ENCODE data around the gene ADGRV1.
"Not testable (repeated sequence)": the region's sequence is repeated elsewhere in the genome, so short reads cannot be mapped to it uniquely, and the experiment has no call there.

The ADGRV1 gene

GRCh38 chr5:90967851-90968250 lies 409.3 kb downstream of the ADGRV1 start:
- no peak overlapping the region for H3K9ac ChIP-seq (ENCODE audit: low read depth, low read length, poor library complexity, severe bottlenecking)
- TF ChIP-seq EZH2phosphoT487 (IDR thresholded peaks at IDR 0.05; ENCODE audit: borderline replicate concordance) (no peak), CTCF (conservative IDR thresholded peaks at IDR 0.05; ENCODE audit: low read length) (no peak)
- H3K4me2 ChIP-seq (ENCODE audit: low read depth, low read length, poor library complexity, severe bottlenecking): no peak overlapping the region
- H3K9me3 ChIP-seq (ENCODE audit: insufficient read depth, low read depth, low read length): no peaks in the 10 kb centered on the region
- no peak overlapping the region for H3K4me3 ChIP-seq (ENCODE audit: low read length, poor library complexity, severe bottlenecking)
- H3K9me2 ChIP-seq (replicated peaks; ENCODE audit: low read depth, low read length): no peaks in the 10 kb centered on the region
- no peaks in the 10 kb centered on the region for H4K20me1 ChIP-seq (ENCODE audit: insufficient read depth, low read length, poor library complexity, severe bottlenecking)
- no peaks in the 10 kb centered on the region for H3K27me3 ChIP-seq (ENCODE audit: insufficient read depth, low read length, poor library complexity, severe bottlenecking)
- H3K4me1 ChIP-seq (ENCODE audit: insufficient read depth, low read length, poor library complexity, severe bottlenecking): no peaks in the 10 kb centered on the region
- H2AFZ ChIP-seq (ENCODE audit: low read length): no peak overlapping the region
- H3F3A ChIP-seq (ENCODE audit: low read depth): no peaks in the 10 kb centered on the region
- H3K36me3 ChIP-seq (ENCODE audit: insufficient read depth, low read length): no peaks in the 10 kb centered on the region
- H3K79me2 ChIP-seq (ENCODE audit: insufficient read depth, low read length): no peaks in the 10 kb centered on the region

GRCh38 chr5:90968319-90968718 lies 409.7 kb downstream of the ADGRV1 start:
- Histone ChIP-seq H3K9ac (ENCODE audit: low read depth, low read length, poor library complexity, severe bottlenecking) (no peak overlapping the region), H3K4me1 (ENCODE audit: insufficient read depth, low read length, poor library complexity, severe bottlenecking) (no peaks in the 10 kb centered on the region), H2AFZ (ENCODE audit: low read length) (no peak overlapping the region), H3K9me3 (ENCODE audit: insufficient read depth, low read depth, low read length) (no peaks in the 10 kb centered on the region), H3K9me2 (replicated peaks; ENCODE audit: low read depth, low read length) (no peaks in the 10 kb centered on the region), H3F3A (ENCODE audit: low read depth) (no peaks in the 10 kb centered on the region), H4K20me1 (ENCODE audit: insufficient read depth, low read length, poor library complexity, severe bottlenecking) (no peaks in the 10 kb centered on the region), H3K36me3 (ENCODE audit: insufficient read depth, low read length) (no peaks in the 10 kb centered on the region), H3K27me3 (ENCODE audit: insufficient read depth, low read length, poor library complexity, severe bottlenecking) (no peaks in the 10 kb centered on the region), H3K4me2 (ENCODE audit: low read depth, low read length, poor library complexity, severe bottlenecking) (no peak overlapping the region), H3K4me3 (ENCODE audit: low read length, poor library complexity, severe bottlenecking) (no peak overlapping the region), H3K79me2 (ENCODE audit: insufficient read depth, low read length) (no peaks in the 10 kb centered on the region)
- TF ChIP-seq CTCF (conservative IDR thresholded peaks at IDR 0.05; ENCODE audit: low read length) (no peak), EZH2phosphoT487 (IDR thresholded peaks at IDR 0.05; ENCODE audit: borderline replicate concordance) (no peak)

- H3K36me3 ChIP-seq (ENCODE audit: insufficient read depth, low read length); H3K27me3 ChIP-seq (ENCODE audit: insufficient read depth, low read length, poor library complexity, severe bottlenecking); H3K9ac ChIP-seq (ENCODE audit: low read depth, low read length, poor library complexity, severe bottlenecking); H3K4me2 ChIP-seq (ENCODE audit: low read depth, low read length, poor library complexity, severe bottlenecking); H3K9me3 ChIP-seq (ENCODE audit: insufficient read depth, low read depth, low read length); H4K20me1 ChIP-seq (ENCODE audit: insufficient read depth, low read length, poor library complexity, severe bottlenecking); H3F3A ChIP-seq (ENCODE audit: low read depth); H3K79me2 ChIP-seq (ENCODE audit: insufficient read depth, low read length); H3K4me3 ChIP-seq (ENCODE audit: low read length, poor library complexity, severe bottlenecking); H2AFZ ChIP-seq (ENCODE audit: low read length); H3K9me2 ChIP-seq (replicated peaks; ENCODE audit: low read depth, low read length); H3K4me1 ChIP-seq (ENCODE audit: insufficient read depth, low read length, poor library complexity, severe bottlenecking): not testable (repeated sequence)
These were observed 411.3 kb downstream of the ADGRV1 start for GRCh38 chr5:90969945-90970344.

GRCh38 chr5:90981177-90981576 lies 422.6 kb downstream of the ADGRV1 start:
- Histone ChIP-seq H3K79me2 (ENCODE audit: insufficient read depth, low read length) (no peaks in the 10 kb centered on the region), H3K4me2 (ENCODE audit: low read depth, low read length, poor library complexity, severe bottlenecking) (no peak overlapping the region), H3F3A (ENCODE audit: low read depth) (no peaks in the 10 kb centered on the region), H3K9me3 (ENCODE audit: insufficient read depth, low read depth, low read length) (no peaks in the 10 kb centered on the region), H3K4me3 (ENCODE audit: low read length, poor library complexity, severe bottlenecking) (no peak overlapping the region), H2AFZ (ENCODE audit: low read length) (no peak overlapping the region), H3K36me3 (ENCODE audit: insufficient read depth, low read length) (no peaks in the 10 kb centered on the region), H3K27me3 (ENCODE audit: insufficient read depth, low read length, poor library complexity, severe bottlenecking) (no peaks in the 10 kb centered on the region), H3K9me2 (replicated peaks; ENCODE audit: low read depth, low read length) (no peaks in the 10 kb centered on the region), H3K9ac (ENCODE audit: low read depth, low read length, poor library complexity, severe bottlenecking) (no peak overlapping the region), H4K20me1 (ENCODE audit: insufficient read depth, low read length, poor library complexity, severe bottlenecking) (no peaks in the 10 kb centered on the region), H3K4me1 (ENCODE audit: insufficient read depth, low read length, poor library complexity, severe bottlenecking) (no peaks in the 10 kb centered on the region)
- TF ChIP-seq CTCF (conservative IDR thresholded peaks at IDR 0.05; ENCODE audit: low read length) (no peak), EZH2phosphoT487 (IDR thresholded peaks at IDR 0.05; ENCODE audit: borderline replicate concordance) (no peak)

All from Loucy (cell line).